Middle frontal gyrus (tissue), 1 donor: ENCODE data around the gene MAP3K5.
"Not testable (repeated sequence)": the region's sequence is repeated elsewhere in the genome, so short reads cannot be mapped to it uniquely, and the experiment has no call there.

Experiments
- DNase-seq: peaks from one replicate; pipeline ENCODE4 v3.0.0-alpha.2; 2015; ENCODE audit warnings: low spot score; ENCODE audit errors: extremely low spot score

Gene MAP3K5

DNA sequence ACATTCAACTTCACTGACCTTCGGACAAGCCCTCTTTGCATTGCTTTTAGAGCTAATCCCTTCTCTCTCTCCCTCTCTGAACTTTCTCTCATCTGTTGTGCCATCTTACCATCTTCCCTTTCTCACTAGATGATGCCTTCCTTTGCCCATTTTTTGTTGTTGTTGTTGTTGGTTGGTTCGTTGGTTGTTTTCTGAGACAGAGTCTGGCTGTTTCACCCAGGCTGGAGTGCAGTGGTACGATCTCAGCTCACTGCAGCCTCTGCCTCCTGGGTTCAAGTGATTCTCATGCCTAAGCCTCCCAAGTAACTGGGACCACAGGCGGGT lies 18.8 kb downstream of the MAP3K5 start:
- no peak for DNase-seq

GRCh38 chr6:136772685-136773472 lies 19.4 kb downstream of the MAP3K5 start:
- DNase-seq = no peak

GRCh38 chr6:136771306-136771705 lies 21.0 kb downstream of the MAP3K5 start:
- DNase-seq = no peak

DNA sequence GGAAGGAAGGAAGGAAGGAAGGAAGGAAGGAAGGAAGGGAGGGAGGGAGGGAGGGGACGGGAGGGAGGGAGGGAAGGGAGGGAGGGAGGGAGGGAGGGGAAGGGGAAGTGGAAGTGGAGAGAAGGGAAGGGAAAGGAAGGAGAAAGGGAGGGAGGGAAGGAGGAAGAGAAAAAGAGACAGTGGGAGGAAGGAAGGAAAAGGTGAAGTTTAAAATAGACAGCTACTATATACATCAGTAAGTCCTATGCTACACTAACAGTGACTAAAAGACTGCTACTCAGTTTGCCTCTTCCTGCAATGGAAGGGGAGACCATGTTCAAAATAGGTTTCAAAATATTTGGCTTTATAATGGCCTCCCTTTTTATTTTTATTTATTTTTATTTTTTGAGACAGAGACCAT lies 22.5 kb downstream of the MAP3K5 start:
- no peak for DNase-seq

- DNase-seq = no peak
Observed at GRCh38 chr6:136769124-136769523, 23.2 kb downstream of the MAP3K5 start.

DNA sequence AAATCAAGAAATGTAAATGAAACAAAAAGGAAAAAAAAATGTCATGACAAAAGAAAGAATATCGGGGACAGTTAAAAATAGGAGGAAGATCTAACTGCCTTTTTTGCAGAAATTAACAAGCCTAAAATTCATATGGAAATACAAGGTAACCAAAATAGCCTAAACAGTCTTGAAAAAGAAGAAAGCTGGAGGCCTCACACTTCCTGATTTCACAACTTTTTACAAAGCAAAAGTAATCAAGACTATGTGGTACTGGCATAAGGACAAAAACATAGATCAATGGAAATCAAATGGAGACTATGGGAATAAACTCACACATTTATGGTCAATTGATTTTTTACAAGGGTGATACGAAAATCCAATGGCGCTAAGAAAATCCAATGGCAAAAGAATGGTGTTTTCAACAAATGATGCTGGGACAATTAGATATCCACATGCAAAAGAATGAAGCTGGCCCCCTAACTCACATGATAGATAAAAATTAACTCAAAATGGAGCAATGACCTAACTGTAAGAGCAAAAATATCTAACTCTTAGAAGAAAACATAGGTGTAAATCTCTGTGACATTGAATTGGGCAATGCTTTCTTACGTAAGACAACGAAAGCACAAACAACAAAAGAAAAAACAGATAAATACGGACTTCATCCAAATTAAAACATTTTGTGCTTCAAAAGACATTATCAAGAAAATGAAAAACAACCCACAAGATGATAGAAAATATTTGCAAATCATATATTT lies 24.5 kb downstream of the MAP3K5 start:
- no peak for DNase-seq

DNA sequence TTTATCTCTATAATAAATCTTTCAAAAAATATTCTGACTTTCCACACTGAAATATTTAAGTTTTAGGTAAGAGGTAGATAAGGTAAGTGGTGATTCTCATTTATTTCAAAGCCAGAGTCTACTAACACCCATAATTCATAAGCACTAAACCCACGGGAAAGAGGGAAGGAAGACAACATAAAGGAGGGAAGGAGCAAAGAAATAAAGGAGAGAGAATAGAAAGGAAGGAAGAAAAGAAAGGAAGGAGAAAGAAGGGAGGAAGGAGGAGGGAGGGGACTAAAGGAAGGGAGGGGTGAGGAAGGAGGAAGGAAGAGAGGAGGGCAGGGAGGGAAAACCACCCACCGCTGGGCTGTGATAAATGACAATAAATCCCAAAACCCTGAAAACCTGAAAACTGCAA lies 25.2 kb downstream of the MAP3K5 start:
- no peak for DNase-seq

- DNase-seq = no peak
Observed at GRCh38 chr6:136766274-136766673, 26.0 kb downstream of the MAP3K5 start.

GRCh38 chr6:136764517-136764993 lies 27.7 kb downstream of the MAP3K5 start:
- DNase-seq = no peak

GRCh38 chr6:136763716-136764516 lies 28.4 kb downstream of the MAP3K5 start:
- no peak for DNase-seq

DNA sequence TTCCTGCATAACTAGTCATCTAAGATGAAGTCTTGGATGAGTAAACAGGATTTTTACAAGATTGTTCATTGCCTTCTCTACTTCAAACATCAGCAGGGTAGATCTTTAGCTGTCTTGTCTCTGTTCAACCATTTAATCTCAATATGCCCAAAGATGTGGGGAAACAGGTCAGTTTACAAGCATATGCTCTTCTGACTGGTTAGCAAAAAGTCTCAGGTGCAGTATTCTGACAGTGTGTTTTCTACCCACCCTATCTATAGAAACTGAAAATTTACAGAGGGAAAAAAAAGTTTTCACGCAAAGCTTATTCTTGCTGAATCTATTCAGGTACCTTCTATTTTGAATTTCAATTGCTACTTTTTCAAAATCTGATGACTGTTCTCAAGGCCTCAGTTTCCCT lies 29.0 kb downstream of the MAP3K5 start:
- DNase-seq = no peak

GRCh38 chr6:136762022-136762975 lies 30.0 kb downstream of the MAP3K5 start:
- DNase-seq = no peak

DNA sequence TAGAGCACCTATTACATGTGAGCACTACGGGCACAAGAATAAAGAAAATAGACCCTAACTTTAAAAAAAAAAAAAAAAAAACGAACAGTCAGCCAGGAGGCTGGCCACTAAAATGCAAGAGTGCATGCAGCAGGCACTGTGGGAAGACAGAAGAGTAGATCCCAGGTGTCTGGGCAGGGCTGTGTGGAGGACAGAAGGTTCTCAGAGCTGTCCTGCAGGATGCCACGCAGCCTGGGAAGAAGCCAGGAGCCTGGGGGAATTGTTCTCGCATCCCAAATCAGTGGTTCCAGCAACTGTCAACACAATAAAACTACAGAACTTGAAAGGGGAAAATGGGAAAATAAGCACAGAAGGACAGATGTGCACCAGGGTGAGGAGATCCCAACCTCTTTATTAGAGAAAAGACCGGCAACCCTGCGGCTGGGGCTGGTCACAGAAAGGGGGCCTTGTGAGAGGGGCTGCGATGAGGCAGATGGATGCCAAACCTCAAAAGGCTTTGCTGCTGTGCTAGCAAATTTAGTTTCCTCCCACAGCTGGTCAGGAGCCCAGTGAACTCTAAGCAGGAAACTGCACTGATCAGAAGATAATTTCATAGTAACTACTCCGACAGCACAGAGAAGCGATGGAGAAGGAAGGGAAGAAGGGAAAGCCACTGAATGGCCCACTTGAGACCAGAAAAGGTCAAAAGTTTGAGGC lies 30.9 kb downstream of the MAP3K5 start:
- no peak for DNase-seq

- not testable (repeated sequence) for DNase-seq
Observed at GRCh38 chr6:136760781-136761180, 31.5 kb downstream of the MAP3K5 start.

DNA sequence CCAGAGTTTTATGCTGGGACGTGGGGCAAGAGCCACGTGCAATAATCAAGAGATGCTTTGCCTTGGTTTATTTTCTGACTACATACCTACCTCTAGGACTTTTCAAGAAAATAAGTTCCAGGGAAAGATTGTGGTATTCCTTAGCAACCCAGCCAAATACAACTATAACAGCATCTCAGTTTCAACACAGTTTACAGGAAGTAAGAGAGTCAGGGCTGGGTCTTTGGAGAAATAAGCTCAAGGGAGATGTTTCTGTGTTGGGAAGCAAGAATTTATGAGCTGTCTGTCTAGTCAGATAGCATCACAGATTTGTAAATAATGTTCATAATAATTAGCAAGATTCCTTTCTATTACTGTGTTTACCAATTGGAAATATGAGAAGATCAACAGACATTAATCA lies 35.1 kb downstream of the MAP3K5 start:
- no peak for DNase-seq

GRCh38 chr6:136754820-136755219 lies 37.5 kb downstream of the MAP3K5 start:
- no peak for DNase-seq

DNA sequence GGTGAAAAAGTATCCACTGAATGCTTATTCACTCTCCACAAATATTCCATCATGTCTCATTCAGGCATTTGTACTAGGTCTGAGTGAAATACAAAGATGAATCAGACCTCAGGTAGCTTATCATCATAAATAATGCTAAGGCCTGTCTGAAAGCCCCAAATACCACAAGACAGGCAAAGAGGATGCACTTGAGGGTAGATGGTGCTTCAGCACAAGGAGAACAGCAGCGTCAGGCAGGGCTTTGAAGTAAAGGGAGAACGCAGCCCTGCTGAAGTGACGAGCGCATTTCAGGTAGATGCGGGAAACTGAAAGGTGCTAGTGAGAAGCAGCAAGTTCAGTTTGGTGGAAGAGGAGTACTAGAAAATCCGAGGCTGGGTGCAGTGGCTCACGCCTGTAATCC lies 38.7 kb downstream of the MAP3K5 start:
- DNase-seq = no peak

GRCh38 chr6:136752554-136752953 lies 39.7 kb downstream of the MAP3K5 start:
- DNase-seq = no peak

DNA sequence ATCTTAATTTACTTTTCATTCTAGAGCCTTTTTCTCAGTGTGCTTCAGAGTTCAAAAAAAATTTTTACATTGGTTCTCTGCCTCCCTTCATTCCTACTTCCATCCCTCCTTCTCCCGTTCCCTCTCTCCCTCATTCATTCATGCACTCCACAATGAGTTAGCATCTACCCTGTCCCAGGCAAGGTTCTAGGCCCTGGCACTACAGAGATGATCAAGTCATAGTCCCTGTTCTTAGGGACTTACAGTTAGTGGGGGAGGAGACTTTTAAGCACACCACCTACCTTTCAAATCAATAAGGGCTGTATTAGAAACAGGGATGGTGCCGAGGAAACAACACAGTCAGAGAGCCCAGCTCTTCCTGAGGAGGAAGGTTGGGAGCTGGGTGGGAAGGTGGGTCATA lies 40.3 kb downstream of the MAP3K5 start:
- no peak for DNase-seq

DNA sequence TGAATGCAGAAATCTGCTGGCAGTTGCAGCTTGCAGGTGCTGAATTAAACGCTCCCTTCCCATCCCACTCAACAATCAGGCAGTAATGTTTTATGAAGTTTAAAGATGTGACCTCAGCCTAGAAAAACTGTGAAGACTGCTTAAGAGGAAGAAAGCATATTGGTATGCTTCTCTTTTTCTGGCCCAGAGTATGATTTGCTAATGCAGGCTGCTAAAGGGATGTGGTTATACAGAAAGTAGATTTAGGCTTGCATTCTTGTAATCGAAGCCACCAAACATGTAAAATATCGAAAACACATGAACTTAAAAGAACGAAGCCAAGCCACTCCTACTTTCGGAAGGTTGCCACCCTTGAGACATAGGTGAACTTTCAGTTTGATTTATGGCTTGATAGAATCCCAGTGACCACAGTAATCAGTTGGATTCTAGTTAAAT lies 40.7 kb downstream of the MAP3K5 start:
- no peak for DNase-seq
